ENCODE measurements around the gene PKIB.

DNA sequence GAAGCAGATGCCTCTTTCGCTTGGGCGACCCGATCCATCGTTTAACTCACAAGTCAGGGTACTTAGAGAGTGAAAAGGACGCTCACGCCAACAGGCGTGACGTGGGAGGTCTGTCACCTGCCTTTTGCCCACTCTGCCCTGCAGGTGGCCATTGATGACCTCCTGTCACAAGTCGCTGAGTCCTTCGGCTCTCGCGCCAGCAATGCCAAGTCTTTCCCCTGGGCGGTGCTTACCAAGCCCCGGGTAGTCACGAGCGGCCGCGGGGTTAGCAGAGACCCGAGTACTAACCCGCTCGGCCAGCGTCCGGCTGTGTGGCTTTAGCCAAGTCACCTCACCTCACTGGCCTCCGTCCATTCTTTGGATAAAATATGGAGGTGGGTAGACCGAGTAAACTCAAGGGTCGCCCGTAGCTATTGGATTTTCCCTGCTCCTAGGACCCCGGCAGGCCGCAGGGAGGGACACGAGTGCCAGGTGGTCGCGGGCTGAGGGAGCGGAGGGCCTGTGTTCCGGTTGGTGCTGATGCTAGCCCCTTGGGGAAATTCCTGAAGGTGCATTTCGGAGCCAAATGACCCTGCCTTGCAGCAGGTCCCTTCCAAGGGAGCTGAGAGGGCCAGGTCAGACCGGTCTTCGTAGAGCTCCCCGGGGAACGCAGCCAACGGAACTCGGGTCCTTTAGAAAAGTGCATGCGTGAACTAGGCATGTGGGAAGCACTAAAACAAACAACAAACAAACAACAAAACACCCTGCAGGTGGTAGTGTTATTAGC, 668 bp downstream of the PKIB start:
- TF ChIP-seq, protein P1, sequence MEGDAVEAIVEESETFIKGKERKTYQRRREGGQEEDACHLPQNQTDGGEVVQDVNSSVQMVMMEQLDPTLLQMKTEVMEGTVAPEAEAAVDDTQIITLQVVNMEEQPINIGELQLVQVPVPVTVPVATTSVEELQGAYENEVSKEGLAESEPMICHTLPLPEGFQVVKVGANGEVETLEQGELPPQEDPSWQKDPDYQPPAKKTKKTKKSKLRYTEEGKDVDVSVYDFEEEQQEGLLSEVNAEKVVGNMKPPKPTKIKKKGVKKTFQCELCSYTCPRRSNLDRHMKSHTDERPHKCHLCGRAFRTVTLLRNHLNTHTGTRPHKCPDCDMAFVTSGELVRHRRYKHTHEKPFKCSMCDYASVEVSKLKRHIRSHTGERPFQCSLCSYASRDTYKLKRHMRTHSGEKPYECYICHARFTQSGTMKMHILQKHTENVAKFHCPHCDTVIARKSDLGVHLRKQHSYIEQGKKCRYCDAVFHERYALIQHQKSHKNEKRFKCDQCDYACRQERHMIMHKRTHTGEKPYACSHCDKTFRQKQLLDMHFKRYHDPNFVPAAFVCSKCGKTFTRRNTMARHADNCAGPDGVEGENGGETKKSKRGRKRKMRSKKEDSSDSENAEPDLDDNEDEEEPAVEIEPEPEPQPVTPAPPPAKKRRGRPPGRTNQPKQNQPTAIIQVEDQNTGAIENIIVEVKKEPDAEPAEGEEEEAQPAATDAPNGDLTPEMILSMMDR (IDR thresholded peaks at IDR 0.05; ENCODE audit: low read depth, low read length): no peak
- TF ChIP-seq MAX (IDR thresholded peaks at IDR 0.05; ENCODE audit: low read depth, low read length) (no peak), POLR2A (IDR thresholded peaks at IDR 0.05; ENCODE audit: extremely low read depth, insufficient read length) (no peak)

Data from NB4 (cell line).